Measurements from ENCODE around the gene LSMEM2.
"Not testable (repeated sequence)": the region's sequence is repeated elsewhere in the genome, so short reads cannot be mapped to it uniquely, and the experiment has no call there.

LSMEM2 gene

GRCh38 chr3:50242381-50242770 is 36.5 kb upstream of the LSMEM2 start:
- Histone ChIP-seq H3K4me3 (ENCODE audit: low read depth in 1 of 2, low read length in 1 of 2) (peak overlapping the region; percentile 99 to 100), H3K36me3 (peaks cover 57% of the 10 kb centered on the region), H3K27ac (peak overlapping the region; percentile 100)

GRCh38 chr3:50242851-50243542 is 35.9 kb upstream of the LSMEM2 start:
- no peaks in the 10 kb centered on the region for H3K27me3 ChIP-seq
- peak overlapping the region; percentile 99 to 100 for H3K4me3 ChIP-seq (ENCODE audit: low read depth in 1 of 2, low read length in 1 of 2)
- peaks cover 100% of the 10 kb centered on the region in 2 experiments for H3K4me1 ChIP-seq (ENCODE audit: control insufficient read depth in 1 of 2, insufficient read depth in 1 of 2, low read depth in 1 of 2, low read length in 1 of 2)
- H3K36me3 ChIP-seq, result peaks cover 64% of the 10 kb centered on the region
- H3K9me3 ChIP-seq, result no peaks in the 10 kb centered on the region
- H3K27ac ChIP-seq, result peak overlapping the region; percentile 100
- peak; percentile 96 for TF ChIP-seq CTCF (IDR thresholded peaks at IDR 0.05)

More at GRCh38 chr3:50242381-50242770, 36.5 kb upstream of the LSMEM2 start:
- H3K27me3 ChIP-seq, result no peaks in the 10 kb centered on the region
- TF ChIP-seq CTCF (IDR thresholded peaks at IDR 0.05), result no peak
- H3K4me1 ChIP-seq (ENCODE audit: control insufficient read depth in 1 of 2, insufficient read depth in 1 of 2, low read depth in 1 of 2, low read length in 1 of 2), result peaks cover 94 to 98% of the 10 kb centered on the region in 2 experiments
- no peaks in the 10 kb centered on the region for H3K9me3 ChIP-seq

- Histone ChIP-seq H3K27ac (peak overlapping the region; percentile 100), H3K27me3 (no peaks in the 10 kb centered on the region), H3K4me3 (ENCODE audit: low read depth in 1 of 2, low read length in 1 of 2) (peak overlapping the region; percentile 99 to 100), H3K4me1 (ENCODE audit: control insufficient read depth in 1 of 2, insufficient read depth in 1 of 2, low read depth in 1 of 2, low read length in 1 of 2) (peaks cover 100% of the 10 kb centered on the region in 2 experiments), H3K9me3 (no peaks in the 10 kb centered on the region), H3K36me3 (peaks cover 69% of the 10 kb centered on the region)
- TF ChIP-seq CTCF (IDR thresholded peaks at IDR 0.05), result no peak
Measured at GRCh38 chr3:50243543-50243895, 35.4 kb upstream of the LSMEM2 start.

GRCh38 chr3:50244813-50245212 is 34.1 kb upstream of the LSMEM2 start:
- H3K36me3 ChIP-seq, result peaks cover 71% of the 10 kb centered on the region

GRCh38 chr3:50245251-50245745 is 33.6 kb upstream of the LSMEM2 start:
- H3K4me1 ChIP-seq (ENCODE audit: control insufficient read depth in 1 of 2, insufficient read depth in 1 of 2, low read depth in 1 of 2, low read length in 1 of 2), result peaks cover 100% of the 10 kb centered on the region in 2 experiments
- H3K9me3 ChIP-seq, result no peaks in the 10 kb centered on the region
- TF ChIP-seq CTCF (IDR thresholded peaks at IDR 0.05), result no peak
- peaks cover 71% of the 10 kb centered on the region for H3K36me3 ChIP-seq
- H3K27ac ChIP-seq, result peak overlapping the region; percentile 100
- H3K4me3 ChIP-seq (ENCODE audit: low read depth in 1 of 2, low read length in 1 of 2), result peak overlapping the region; percentile 66 to 99
- no peaks in the 10 kb centered on the region for H3K27me3 ChIP-seq

More at GRCh38 chr3:50244813-50245212, 34.1 kb upstream of the LSMEM2 start:
- not testable (repeated sequence) for H3K9me3 ChIP-seq, H3K27me3 ChIP-seq
- Histone ChIP-seq H3K27ac (peak overlapping the region; percentile 100), H3K4me3 (ENCODE audit: low read depth in 1 of 2, low read length in 1 of 2) (peak overlapping the region; percentile 99 to 100), H3K4me1 (ENCODE audit: control insufficient read depth in 1 of 2, insufficient read depth in 1 of 2, low read depth in 1 of 2, low read length in 1 of 2) (peaks cover 100% of the 10 kb centered on the region in 2 experiments)

GRCh38 chr3:50245831-50246516 is 32.9 kb upstream of the LSMEM2 start:
- Histone ChIP-seq H3K4me3 (ENCODE audit: low read depth in 1 of 2, low read length in 1 of 2) (peak overlapping the region; percentile 66 to 99), H3K27ac (peak overlapping the region; percentile 100), H3K27me3 (no peaks in the 10 kb centered on the region), H3K9me3 (no peaks in the 10 kb centered on the region), H3K36me3 (peaks cover 72% of the 10 kb centered on the region), H3K4me1 (ENCODE audit: control insufficient read depth in 1 of 2, insufficient read depth in 1 of 2, low read depth in 1 of 2, low read length in 1 of 2) (peaks cover 97% of the 10 kb centered on the region in 2 experiments)
- peak; percentile 97 for TF ChIP-seq CTCF (IDR thresholded peaks at IDR 0.05)

All from neutrophil (primary cell).